Ovary (tissue), 9 donors: ENCODE results near the gene PMFBP1. TPM values are rescaled to one million over a fixed set of nuclear protein-coding genes. Genes with fewer than 3 reads are reported as not detected.

Experiments
- DNase-seq, 5 donors: peaks; one replicate each; pipeline ENCODE4 v3.0.0-alpha.2; 2019 to 2020
- H3K27ac ChIP-seq, 2 donors: fragments of 200-600 bp; one replicate each; pipeline versions ENCODE4 v1.5.1 to v1.8.0; 2019 to 2022
- H3K27me3 ChIP-seq: fragments of 200-600 bp; one replicate; pipeline ENCODE4 v1.8.0; 2022
- H3K36me3 ChIP-seq: fragments of 200-600 bp; sonication (generic); one replicate; pipeline ENCODE4 v1.5.1; 2019
- H3K4me1 ChIP-seq: one replicate; pipeline ENCODE4 v1.8.1; 2013; ENCODE audit warnings: mild to moderate bottlenecking, moderate library complexity; ENCODE audit not compliant: insufficient read depth
- H3K4me3 ChIP-seq: fragments of 200-600 bp; sonication (generic); one replicate; pipeline ENCODE4 v1.5.1; 2017
- H3K9me3 ChIP-seq, 2 donors: fragments of 200-600 bp in 1 of 2; sonication (generic) in 1 of 2; one replicate each; pipeline versions ENCODE4 v1.5.1 to v1.8.1; 2013 to 2019; ENCODE audit warnings: mild to moderate bottlenecking in 1 of 2, moderate library complexity in 1 of 2
- CTCF ChIP-seq, 3 donors: fragments of 450-650 bp in 2 of 3; fragments of 200-600 bp in 1 of 3; IDR thresholded peaks; one replicate each; pipeline versions ENCODE4 v1.5.1 to v1.8.0; 2016 to 2022; ENCODE audit warnings: antibody characterized with exemption in 3 of 3, mild to moderate bottlenecking in 1 of 3
- EP300 ChIP-seq: sonication (generic); formaldehyde crosslinking; IDR thresholded peaks from one replicate; pipeline ENCODE4 v1.6.1; 2017; ENCODE audit warnings: antibody characterized with exemption
- POLR2A ChIP-seq: fragments of 450-650 bp; IDR thresholded peaks from one replicate; pipeline ENCODE4 v1.6.1; 2017; ENCODE audit warnings: antibody characterized with exemption, mild to moderate bottlenecking, moderate library complexity
- WGBS, 3 donors: extraction: QIAGEN DNeasy Blood & Tissue Kit in 1 of 3; methylation state at CpG; one replicate each; pipeline versions ENCODE4 v1.1.5 to v1.1.7; 2013 to 2017; 5-methylcytosine and 5-hydroxymethylcytosine counted together
- intact Hi-C, 4 donors: fragments of 100-400 bp; cut with DNase I; formaldehyde crosslinking; loops; one replicate each; pipeline versions ENCODE4 v1.11.0 to v1.15.1; 2022 to 2023
- polyA plus RNA-seq, 2 donors: library from polyadenylated mRNA; stranded (reverse); fragments of 200-250 nt in 1 of 2; fragments of 350-450 nt in 1 of 2; fragmentation: Illumina TruSeq in 1 of 2; extraction: RNeasy Lipid Tissue Mini Kit (QIAGEN cat#74804) in 1 of 2; gene quantifications; one replicate each; pipeline ENCODE4 v1.2.3, GENCODE V29; 2013 to 2014
- total RNA-seq, 7 donors: library from RNA; depleted of rRNA in 2 of 7; stranded (reverse); fragments of >200 nt in 2 of 7; fragmentation: NEBNext Ultra II Directional in 3 of 7; extraction: Animal tissue kit (Norgen Biotek cat#: 25700) in 3 of 7; gene quantifications; one replicate each; pipeline versions ENCODE4 v1.1.0 to v1.2.4, GENCODE V29; 2016 to 2023
- donor health status: DM: no; HTN: no; CAD: no; lungs with moderate emphysema.
- donor health status: DM: no; HTN: no; CAD: no.
- donor health status: Bipolar disorder and iron deficiency.
- donor health status: DM: yes; HTN: yes; CAD: no.
- donor health status: DM: no; HTN: no; CAD: no.
- donor health status: DM: yes; HTN: yes; CAD: no.

PMFBP1 gene
- total and polyA plus RNA-seq, 9 donors = 0.12 to 1.7 (median 0.57) TPM

GRCh38 chr16:72104905-72105304, 67.0 kb downstream of the PMFBP1 start:
- intact Hi-C loops = loop anchor here in 1 of 4 donors (5.0 kb wide), 1 partner anchor 38 kb away; no protein-coding TSS in a partner anchor
- H3K9me3 ChIP-seq = no peaks in the 10 kb centered on the region
- 89 to 94% (median 92%) methylated on average over 8 to 9 of the region's 9 CpGs for WGBS, 3 donors
- no peaks in the 10 kb centered on the region for H3K4me1 ChIP-seq
- no peak overlapping the region for H3K27ac ChIP-seq
- no peak for DNase-seq
- H3K27me3 ChIP-seq = no peaks in the 10 kb centered on the region
- H3K4me3 ChIP-seq = no peak overlapping the region
- TF ChIP-seq POLR2A (no peak), EP300 (no peak), CTCF (IDR thresholded peaks at IDR 0.05) (no peak)
- peaks cover 3% of the 10 kb centered on the region for H3K36me3 ChIP-seq

- Histone ChIP-seq H3K4me3 (no peak overlapping the region), H3K9me3 (no peaks in the 10 kb centered on the region), H3K36me3 (no peaks in the 10 kb centered on the region), H3K27me3 (no peaks in the 10 kb centered on the region), H3K4me1 (no peaks in the 10 kb centered on the region), H3K27ac (no peak overlapping the region)
- intact Hi-C loops = loop anchor here in 1 of 4 donors (5.0 kb wide), 1 partner anchor 34 kb away; no protein-coding TSS in a partner anchor
- TF ChIP-seq CTCF (IDR thresholded peaks at IDR 0.05) (no peak), POLR2A (no peak), EP300 (no peak)
- 36 to 50% (median 40%) methylated on average over 10 of the region's 10 CpGs for WGBS, 3 donors
- no peak for DNase-seq
These were observed 70.8 kb downstream of the PMFBP1 start for GRCh38 chr16:72101195-72101594.

GRCh38 chr16:72099377-72099818, 72.6 kb downstream of the PMFBP1 start:
- WGBS, 3 donors = 63 to 70% (median 67%) methylated on average over 12 of the region's 12 CpGs
- DNase-seq = peak in 2 of 5 donors; percentile 34 to 37
- peaks cover 1% of the 10 kb centered on the region for H3K4me1 ChIP-seq
- H3K4me3 ChIP-seq = no peak overlapping the region
- no peaks in the 10 kb centered on the region for H3K36me3 ChIP-seq
- no peaks in the 10 kb centered on the region for H3K27me3 ChIP-seq
- no peak overlapping the region for H3K27ac ChIP-seq
- TF ChIP-seq CTCF (IDR thresholded peaks at IDR 0.05) = peak in 1 of 3 donors; percentile 18
- TF ChIP-seq EP300 = no peak
- no peak for TF ChIP-seq POLR2A
- intact Hi-C loops = loop anchor here in 1 of 4 donors (2.0 to 10.0 kb wide), 2 partner anchors 33 to 85 kb away; no protein-coding TSS in a partner anchor
- no peaks in the 10 kb centered on the region for H3K9me3 ChIP-seq

- 72 to 75% (median 74%) methylated on average over 13 to 15 of the region's 15 CpGs for WGBS, 3 donors
- no peak for DNase-seq
- Histone ChIP-seq H3K4me3 (no peak overlapping the region), H3K27ac (no peak overlapping the region), H3K9me3 (no peaks in the 10 kb centered on the region), H3K27me3 (no peaks in the 10 kb centered on the region), H3K4me1 (peaks cover 2% of the 10 kb centered on the region), H3K36me3 (no peaks in the 10 kb centered on the region)
- TF ChIP-seq EP300 (no peak), CTCF (IDR thresholded peaks at IDR 0.05) (no peak)
- intact Hi-C loops = loop anchor here in 1 of 4 donors (2.0 to 10.0 kb wide), 2 partner anchors 32 to 84 kb away; no protein-coding TSS in a partner anchor
These were observed 73.0 kb downstream of the PMFBP1 start for GRCh38 chr16:72098936-72099335.
